Aorta (tissue), 5 donors: ENCODE results near the gene ATP9B. TPM values are rescaled to one million over a fixed set of nuclear protein-coding genes. Genes with fewer than 3 reads are reported as not detected.
"Not testable (repeated sequence)": the region's sequence is repeated elsewhere in the genome, so short reads cannot be mapped to it uniquely, and the experiment has no call there.

Source experiments
- ATAC-seq: fragments of 200-7000 bp; cut with Tn5 transposase; one replicate; pipeline ENCODE4 v1.9.1; 2022; ENCODE audit warnings: moderate library complexity; ENCODE audit not compliant: low FRiP score
- DNase-seq, 2 donors: peaks; one replicate each; pipeline ENCODE4 v3.0.0-alpha.2; 2020
- H3K27ac ChIP-seq, 2 donors: one replicate each; pipeline ENCODE4 v1.5.1; 2013; ENCODE audit warnings: low read length in 2 of 2, mild to moderate bottlenecking in 2 of 2, moderate library complexity in 2 of 2, control low read depth in 1 of 2, inconsistent platforms in 1 of 2, low read depth in 1 of 2
- H3K27me3 ChIP-seq, 2 donors: one replicate each; pipeline ENCODE4 v1.6.1; 2013; ENCODE audit warnings: control low read depth in 1 of 2, low read length in 1 of 2, mild to moderate bottlenecking in 1 of 2, moderate library complexity in 1 of 2; ENCODE audit not compliant: insufficient read depth in 2 of 2, control insufficient read depth in 1 of 2
- H3K36me3 ChIP-seq, 2 donors: one replicate each; pipeline ENCODE4 v1.6.1; 2013; ENCODE audit warnings: control low read depth in 1 of 2, low read length in 1 of 2, mild to moderate bottlenecking in 1 of 2; ENCODE audit not compliant: insufficient read depth in 2 of 2, control insufficient read depth in 1 of 2
- H3K4me1 ChIP-seq, 2 donors: one replicate each; pipeline ENCODE4 v1.6.1; 2013; ENCODE audit warnings: low read length in 2 of 2, control low read depth in 1 of 2, mild to moderate bottlenecking in 1 of 2, moderate library complexity in 1 of 2; ENCODE audit not compliant: insufficient read depth in 2 of 2, control insufficient read depth in 1 of 2
- H3K4me3 ChIP-seq, 2 donors: one replicate each; pipeline ENCODE4 v1.5.1; 2013; ENCODE audit warnings: low read length in 2 of 2, control low read depth in 1 of 2, mild to moderate bottlenecking in 1 of 2
- H3K9me3 ChIP-seq: one replicate; pipeline ENCODE4 v1.6.1; 2013; ENCODE audit warnings: mild to moderate bottlenecking, low read length; ENCODE audit not compliant: control insufficient read depth
- WGBS, 2 donors: extraction: QIAGEN DNeasy Blood & Tissue Kit; methylation state at CpG; one replicate each; pipeline ENCODE4 v1.1.7; 2013; 5-methylcytosine and 5-hydroxymethylcytosine counted together
- intact Hi-C, 2 donors: fragments of 100-400 bp; cut with DNase I; formaldehyde crosslinking; loops; one replicate each; pipeline versions ENCODE4 v1.14.2 to v1.15.0; 2022
- polyA plus RNA-seq, 2 donors: library from polyadenylated mRNA; stranded (reverse); fragments of 200-250 nt; gene quantifications; one replicate each; pipeline ENCODE4 v1.2.3, GENCODE V29; 2013
- total RNA-seq, 2 donors: library from RNA; stranded (reverse); fragmentation: NEBNext Ultra II Directional; extraction: Animal tissue kit (Norgen Biotek cat#: 25700); gene quantifications; one replicate each; pipeline ENCODE4 v1.2.1, GENCODE V29; 2021
- donor health status: healthy with polysubstance abuse.
- donor health status: Bipolar disorder and iron deficiency.
- donor health status: DM: no; HTN: no; CAD: no.
- donor health status: DM: no; HTN: no; CAD: no.
- donor health status: DM: yes; HTN: yes; CAD: no.

Gene ATP9B
- total and polyA plus RNA-seq, 4 donors: 2.3 to 55.3 (median 30.5) TPM

GRCh38 chr18:79275461-79275860 is 206.3 kb downstream of the ATP9B start:
- WGBS, 2 donors: 91% methylated on average over 7 of the region's 7 CpGs
- no peak overlapping the region for H3K4me3 ChIP-seq
- no peak for ATAC-seq
- no peaks in the 10 kb centered on the region for H3K27me3 ChIP-seq
- intact Hi-C loops: no loop called here
- H3K4me1 ChIP-seq: no peaks in the 10 kb centered on the region
- H3K36me3 ChIP-seq: peaks cover 2 to 9% of the 10 kb centered on the region in 2 donors
- H3K27ac ChIP-seq: no peak overlapping the region
- H3K9me3 ChIP-seq: no peaks in the 10 kb centered on the region
- no peak for DNase-seq

GRCh38 chr18:79275992-79276391 is 206.8 kb downstream of the ATP9B start:
- Histone ChIP-seq H3K9me3 (no peaks in the 10 kb centered on the region), H3K27ac (no peak overlapping the region), H3K4me1 (no peaks in the 10 kb centered on the region), H3K36me3 (peaks cover 2 to 9% of the 10 kb centered on the region in 2 donors), H3K27me3 (no peaks in the 10 kb centered on the region), H3K4me3 (no peak overlapping the region)
- DNase-seq: no peak
- 77 to 85% methylated on average over 4 of the region's 4 CpGs for WGBS, 2 donors
- intact Hi-C loops: no loop called here
- ATAC-seq: no peak

- Histone ChIP-seq H3K36me3 (peaks cover 0 to 10% of the 10 kb centered on the region in 2 donors), H3K27ac (no peak overlapping the region), H3K4me3 (no peak overlapping the region), H3K27me3 (no peaks in the 10 kb centered on the region), H3K9me3 (no peaks in the 10 kb centered on the region), H3K4me1 (no peaks in the 10 kb centered on the region)
- no peak for DNase-seq
- WGBS, 2 donors: 88% methylated on average over 11 of the region's 11 CpGs
- no peak for ATAC-seq
- intact Hi-C loops: no loop called here
These were observed 209.7 kb downstream of the ATP9B start for GRCh38 chr18:79278896-79279295.

- Histone ChIP-seq H3K9me3 (no peaks in the 10 kb centered on the region), H3K4me3 (no peak overlapping the region), H3K4me1 (no peaks in the 10 kb centered on the region), H3K27ac (no peak overlapping the region), H3K27me3 (no peaks in the 10 kb centered on the region), H3K36me3 (peaks cover 0 to 6% of the 10 kb centered on the region in 2 donors)
- WGBS, 2 donors: 83 to 86% methylated on average over 11 of the region's 11 CpGs
- no peak for DNase-seq
- no peak for ATAC-seq
- intact Hi-C loops: no loop called here
These were observed 214.1 kb downstream of the ATP9B start for GRCh38 chr18:79283131-79283810.

- no peak for ATAC-seq
- DNase-seq: no peak
- H3K36me3 ChIP-seq: peaks cover 0 to 6% of the 10 kb centered on the region in 2 donors
- no peaks in the 10 kb centered on the region for H3K4me1 ChIP-seq
- intact Hi-C loops: no loop called here
- WGBS, 2 donors: 90 to 93% methylated on average over 4 of the region's 4 CpGs
- H3K27me3 ChIP-seq: no peaks in the 10 kb centered on the region
- no peak overlapping the region for H3K4me3 ChIP-seq
- H3K9me3 ChIP-seq: no peaks in the 10 kb centered on the region
- H3K27ac ChIP-seq: no peak overlapping the region
These were observed 214.7 kb downstream of the ATP9B start for GRCh38 chr18:79283929-79284328.

- H3K36me3 ChIP-seq, H3K4me1 ChIP-seq, H3K9me3 ChIP-seq, ATAC-seq, intact Hi-C loops, DNase-seq, H3K27me3 ChIP-seq, H3K4me3 ChIP-seq, H3K27ac ChIP-seq: not testable (repeated sequence)
- WGBS, 2 donors: 100% methylated on average over 1 of the region's 1 CpG
These were observed 216.0 kb downstream of the ATP9B start for GRCh38 chr18:79285191-79285590.

- intact Hi-C loops, H3K27me3 ChIP-seq, H3K27ac ChIP-seq, DNase-seq, H3K9me3 ChIP-seq, H3K4me1 ChIP-seq, H3K4me3 ChIP-seq, H3K36me3 ChIP-seq, ATAC-seq: not testable (repeated sequence)
- WGBS, 2 donors: 98 to 99% methylated on average over 15 of the region's 15 CpGs
These were observed 221.2 kb downstream of the ATP9B start for GRCh38 chr18:79290409-79290808.

GRCh38 chr18:79290876-79291275 is 221.7 kb downstream of the ATP9B start:
- no peak for DNase-seq
- intact Hi-C loops: no loop called here
- H3K4me3 ChIP-seq: no peak overlapping the region
- ATAC-seq: no peak
- peaks cover 0 to 2% of the 10 kb centered on the region in 2 donors for H3K36me3 ChIP-seq
- no peak overlapping the region for H3K27ac ChIP-seq
- H3K27me3 ChIP-seq: no peaks in the 10 kb centered on the region
- 95 to 97% methylated on average over 6 of the region's 6 CpGs for WGBS, 2 donors
- H3K4me1 ChIP-seq: no peaks in the 10 kb centered on the region
- no peaks in the 10 kb centered on the region for H3K9me3 ChIP-seq

GRCh38 chr18:79294235-79294634 is 225.0 kb downstream of the ATP9B start:
- WGBS, 2 donors: 87 to 90% methylated on average over 10 of the region's 10 CpGs
- ATAC-seq (no peak), DNase-seq (no peak)
- intact Hi-C loops: no loop called here
- H3K27ac ChIP-seq: no peak overlapping the region
- H3K36me3 ChIP-seq: peaks cover 0 to 2% of the 10 kb centered on the region in 2 donors
- H3K27me3 ChIP-seq: no peaks in the 10 kb centered on the region
- no peaks in the 10 kb centered on the region for H3K9me3 ChIP-seq
- H3K4me1 ChIP-seq: no peaks in the 10 kb centered on the region
- H3K4me3 ChIP-seq: no peak overlapping the region
